Measurements from ENCODE around the gene ZNRF1.
A peak's percentile ranks its signal among the peaks of the same experiment; 100 is the strongest.
"Not testable (repeated sequence)": the region's sequence is repeated elsewhere in the genome, so short reads cannot be mapped to it uniquely, and the experiment has no call there.

Gene ZNRF1

GRCh38 chr16:74998481-74999218 is at the start of gene ZNRF1:
Gene ZNRF1 (plus strand): TSS chr16:74999024. CDS start chr16:74999672, 648 bp downstream.
- peak; percentile 74 to 79 for DNase-seq (ENCODE audit: low read depth in 2 of 2)

GRCh38 chr16:74949309-74949708 is 49.5 kb upstream of the ZNRF1 start:
- DNase-seq (ENCODE audit: low read depth in 2 of 2): no peak

GRCh38 chr16:74950511-74950910 is 48.3 kb upstream of the ZNRF1 start:
- DNase-seq (ENCODE audit: low read depth in 2 of 2): no peak

- no peak for DNase-seq (ENCODE audit: low read depth in 2 of 2)
Observed at GRCh38 chr16:74951206-74951605, 47.6 kb upstream of the ZNRF1 start.

GRCh38 chr16:74951681-74952080 is 47.1 kb upstream of the ZNRF1 start:
- DNase-seq (ENCODE audit: low read depth in 2 of 2): no peak

GRCh38 chr16:74954763-74955162 is 44.1 kb upstream of the ZNRF1 start:
- DNase-seq (ENCODE audit: low read depth in 2 of 2): no peak

- no peak for DNase-seq (ENCODE audit: low read depth in 2 of 2)
Observed at GRCh38 chr16:74973304-74973703, 25.5 kb upstream of the ZNRF1 start.

GRCh38 chr16:74975591-74975990 is 23.2 kb upstream of the ZNRF1 start:
- DNase-seq (ENCODE audit: low read depth in 2 of 2): no peak

GRCh38 chr16:74982256-74982655 is 16.6 kb upstream of the ZNRF1 start:
- no peak for DNase-seq (ENCODE audit: low read depth in 2 of 2)

GRCh38 chr16:74984194-74984528 is 14.7 kb upstream of the ZNRF1 start:
- no peak for DNase-seq (ENCODE audit: low read depth in 2 of 2)

- DNase-seq (ENCODE audit: low read depth in 2 of 2): peak; percentile 97
Observed at GRCh38 chr16:74984529-74985296, 14.1 kb upstream of the ZNRF1 start, which contains the start of gene WDR59. Gene WDR59 (minus strand): TSS chr16:74985123. CDS start chr16:74985017, 106 bp downstream.

GRCh38 chr16:74987027-74987681 is 11.7 kb upstream of the ZNRF1 start:
- DNase-seq (ENCODE audit: low read depth in 2 of 2): no peak

GRCh38 chr16:74989864-74990263 is 9.0 kb upstream of the ZNRF1 start:
- DNase-seq (ENCODE audit: low read depth in 2 of 2): not testable (repeated sequence)

- no peak for DNase-seq (ENCODE audit: low read depth in 2 of 2)
Observed at GRCh38 chr16:74990832-74991231, 8.0 kb upstream of the ZNRF1 start.

GRCh38 chr16:74991268-74991592 is 7.6 kb upstream of the ZNRF1 start:
- DNase-seq (ENCODE audit: low read depth in 2 of 2): no peak

- no peak for DNase-seq (ENCODE audit: low read depth in 2 of 2)
Observed at GRCh38 chr16:74991593-74992403, 7.0 kb upstream of the ZNRF1 start.

GRCh38 chr16:74995986-74996385 is 2.8 kb upstream of the ZNRF1 start:
- DNase-seq (ENCODE audit: low read depth in 2 of 2): no peak

- no peak for DNase-seq (ENCODE audit: low read depth in 2 of 2)
Observed at GRCh38 chr16:74997042-74997491, 1.8 kb upstream of the ZNRF1 start.

GRCh38 chr16:74999219-74999608 is 390 bp downstream of the ZNRF1 start:
- no peak for DNase-seq (ENCODE audit: low read depth in 2 of 2)

- peak in 1 of 2 donors; percentile 45 for DNase-seq (ENCODE audit: low read depth in 2 of 2)
Observed at GRCh38 chr16:74999609-75000480, 1.0 kb downstream of the ZNRF1 start.

Measured in activated CD4-positive, alpha-beta T cell treated with anti-CD3 and anti-CD28 coated beads for 24 hours (primary cell).